Right renal pelvis (tissue), 4 donors: Measurements from ENCODE around the gene IGFBPL1. TPM values are rescaled to one million over a fixed set of nuclear protein-coding genes. Genes with fewer than 3 reads are reported as not detected.
A peak's percentile ranks its signal among the peaks of the same experiment; 100 is the strongest.
"Not testable (repeated sequence)": the region's sequence is repeated elsewhere in the genome, so short reads cannot be mapped to it uniquely, and the experiment has no call there.

Experiments used
- DNase-seq, 4 donors: peaks; one replicate each; pipeline ENCODE4 v3.0.0-alpha.2; 2013; ENCODE audit warnings: low read depth in 4 of 4, low spot score in 3 of 4, missing footprints in 1 of 4
- polyA plus RNA-seq, 4 donors: library from polyadenylated mRNA; unstranded; fragments of 120-200 nt; gene quantifications; one replicate each; pipeline ENCODE4 v1.2.1, GENCODE V29; 2013; ENCODE audit not compliant: insufficient read length in 4 of 4

The IGFBPL1 gene
- polyA plus RNA-seq, 4 donors, result 0.80 to 1.6 (median 1.5) TPM

DNA sequence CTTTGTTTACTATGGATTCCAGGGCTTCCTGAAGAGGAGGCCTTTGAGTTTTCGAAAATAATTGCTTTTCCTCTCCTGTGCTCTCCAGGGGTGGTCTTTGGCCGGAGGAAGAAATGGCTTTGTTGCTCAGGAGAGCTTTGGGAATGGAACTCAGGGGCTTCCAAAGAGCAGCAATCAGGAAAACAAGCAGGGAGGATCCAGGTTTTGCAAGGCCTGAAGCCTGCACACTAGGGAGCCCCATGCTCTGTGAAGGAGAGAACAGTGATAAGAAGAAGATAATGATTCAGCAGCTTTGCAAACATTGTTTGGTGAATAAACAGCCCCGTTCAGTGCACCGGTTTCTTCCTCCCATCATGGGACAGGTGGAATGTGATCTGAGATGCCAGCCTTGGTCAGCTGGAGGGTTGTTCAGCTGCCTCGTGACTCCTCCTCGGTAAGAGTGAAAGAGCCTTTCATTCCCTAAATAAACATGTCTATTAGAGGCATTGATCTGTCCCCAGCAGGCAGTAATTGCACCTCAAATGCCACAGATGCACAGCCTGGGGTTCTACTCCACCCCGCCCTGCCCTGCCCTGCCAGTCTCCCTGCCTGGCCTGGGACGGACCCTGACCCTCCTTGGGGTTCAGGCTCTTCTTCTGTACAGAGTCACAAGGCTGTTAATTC lies 43.3 kb downstream of the IGFBPL1 start:
- DNase-seq, result no peak

DNA sequence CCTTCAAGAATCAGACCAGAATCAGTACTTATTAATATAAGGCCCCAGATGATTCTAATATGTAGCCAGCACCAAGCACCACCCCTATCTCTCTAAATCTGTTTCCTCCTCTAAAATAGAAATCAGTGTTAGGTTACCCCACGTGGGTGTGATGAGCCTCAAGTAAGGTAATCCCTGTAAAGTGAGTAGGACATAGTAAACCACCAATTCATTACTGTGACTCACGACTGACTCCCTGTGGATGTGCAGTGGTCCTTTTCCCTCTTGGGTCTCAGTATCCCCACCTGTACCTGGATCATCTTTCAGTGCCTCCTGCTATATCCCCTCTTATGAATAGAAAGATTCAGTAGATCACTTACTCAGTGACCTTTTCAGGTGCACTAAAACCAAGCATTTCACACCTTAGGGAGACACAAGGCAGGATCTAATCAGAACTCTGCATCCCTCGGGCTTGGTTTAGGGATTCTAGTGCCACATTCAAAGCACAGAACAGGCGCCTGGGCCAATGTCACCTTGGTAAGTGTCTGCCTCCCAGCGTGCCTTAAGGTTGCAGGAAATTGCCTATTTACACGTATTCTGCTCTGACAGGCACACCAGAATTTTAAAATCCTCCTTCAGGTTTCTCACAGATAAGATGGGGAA lies 43.9 kb downstream of the IGFBPL1 start:
- no peak for DNase-seq

DNA sequence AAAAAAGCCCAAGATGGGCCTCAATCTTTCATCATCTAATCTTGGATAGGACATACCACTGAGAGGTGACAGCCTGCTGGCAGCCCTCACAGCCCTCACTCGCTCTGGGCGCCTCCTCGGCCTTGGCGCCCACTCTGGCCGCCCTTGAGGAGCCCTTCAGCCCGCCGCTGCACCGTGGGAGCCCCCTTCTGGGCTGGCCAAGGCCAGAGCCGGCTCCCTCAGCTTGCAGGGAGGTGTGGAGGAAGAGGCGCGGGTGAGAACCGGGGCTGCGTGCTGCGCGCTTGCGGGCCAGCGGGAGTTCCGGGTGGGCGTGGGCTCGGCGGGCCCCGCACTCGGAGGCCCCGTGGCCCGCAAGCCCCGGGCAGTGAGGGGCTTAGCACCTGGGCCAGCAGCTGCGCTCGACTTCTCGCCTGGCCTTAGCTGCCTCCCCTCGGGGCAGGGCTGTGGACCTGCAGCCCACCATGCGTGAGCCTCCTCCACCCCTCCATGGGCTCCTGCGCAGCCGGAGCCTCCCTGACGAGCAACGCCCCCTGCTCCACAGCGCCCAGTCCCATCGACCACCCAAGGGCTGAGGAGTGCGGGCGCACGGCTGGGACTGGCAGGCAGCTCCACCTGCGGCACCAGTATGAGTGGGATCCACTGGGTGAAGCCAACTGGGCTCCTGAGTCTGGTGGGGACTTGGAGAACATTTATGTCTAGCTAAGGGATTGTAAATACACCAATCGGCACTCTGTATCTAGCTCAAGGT lies 46.7 kb downstream of the IGFBPL1 start:
- DNase-seq, result not testable (repeated sequence)

DNA sequence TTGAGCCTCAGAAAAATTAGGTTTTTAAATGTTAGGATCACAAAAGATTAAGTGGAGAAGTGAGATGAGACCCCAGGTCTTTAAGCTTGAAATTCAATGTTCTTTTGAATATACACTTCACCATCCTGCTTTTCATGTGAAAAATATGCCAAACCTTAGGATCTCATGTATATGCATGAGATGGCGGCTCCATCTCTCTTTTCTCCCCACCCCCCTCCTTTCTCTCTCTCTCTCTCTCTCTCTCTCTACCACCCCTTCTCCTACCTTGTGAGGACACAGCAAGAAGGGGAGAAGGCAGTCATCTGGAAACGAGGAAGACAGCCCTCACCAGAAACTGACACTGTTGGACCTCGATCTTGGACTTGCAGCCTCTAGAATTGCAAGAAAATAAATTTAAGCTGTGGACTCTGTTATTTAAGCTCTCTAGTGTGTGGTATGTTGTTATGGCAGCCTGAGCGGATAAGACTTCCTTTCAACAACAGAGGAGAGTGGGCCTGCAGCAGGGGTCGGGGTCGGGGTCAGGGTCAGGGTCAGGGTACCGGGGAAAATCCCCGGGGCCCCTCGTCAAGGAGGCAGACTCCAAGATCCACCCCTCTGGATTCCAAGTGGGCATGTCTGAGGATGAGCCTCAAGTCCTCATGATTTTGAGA lies 48.1 kb downstream of the IGFBPL1 start:
- no peak for DNase-seq

DNA sequence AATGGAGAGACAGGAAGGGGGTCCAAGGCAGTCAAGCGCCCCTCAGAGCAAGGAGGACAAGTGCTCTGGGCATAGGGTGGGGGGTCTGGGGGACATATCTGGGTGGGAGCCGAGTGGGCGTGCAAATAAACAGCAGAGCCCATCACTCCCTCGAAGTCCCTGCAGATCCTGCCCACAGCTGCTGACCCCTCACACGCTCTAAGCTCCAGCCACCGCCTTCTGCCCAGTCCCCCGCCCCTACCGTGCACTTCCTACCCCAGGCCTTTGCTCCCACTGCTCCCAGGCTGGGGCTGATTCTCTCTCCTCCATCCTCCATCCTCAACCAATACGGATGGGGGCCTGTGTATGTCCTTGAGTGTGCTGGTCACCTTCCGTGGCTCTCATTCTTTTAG lies 48.7 kb downstream of the IGFBPL1 start:
- DNase-seq, result no peak

DNA sequence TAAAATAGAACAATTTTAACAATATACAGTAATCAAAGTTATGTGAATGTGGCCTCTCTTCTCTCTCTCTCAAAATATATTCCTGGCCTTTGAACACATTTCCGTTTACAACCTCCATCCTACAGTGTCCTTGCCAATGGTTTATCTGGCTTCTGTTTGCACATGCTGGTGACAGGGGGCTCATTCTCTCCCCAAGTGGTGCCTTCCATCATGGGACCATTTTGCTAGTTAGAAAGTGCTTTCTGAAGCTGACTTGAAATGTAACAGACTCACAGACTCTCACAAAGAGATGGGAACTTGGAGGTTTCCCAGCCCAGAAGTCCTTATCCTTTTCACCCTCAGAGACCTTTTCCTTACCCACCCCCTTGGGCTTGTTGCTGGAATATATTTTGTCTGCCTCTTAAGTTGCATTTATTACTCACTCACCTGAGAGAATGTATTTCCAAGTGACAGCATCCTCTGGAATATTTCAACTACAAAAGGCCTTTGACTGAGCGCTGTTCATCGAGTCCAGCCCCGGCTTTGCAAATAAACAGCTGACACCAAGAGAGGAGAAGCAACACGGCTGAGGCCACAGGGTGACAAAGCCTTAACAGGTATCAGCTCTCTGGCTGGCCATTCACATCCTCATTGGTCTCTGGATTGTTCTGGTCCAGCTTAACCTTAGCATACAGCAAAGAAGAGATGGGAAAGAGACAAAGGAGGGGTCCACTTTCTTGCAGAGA lies 49.2 kb downstream of the IGFBPL1 start:
- no peak for DNase-seq

DNA sequence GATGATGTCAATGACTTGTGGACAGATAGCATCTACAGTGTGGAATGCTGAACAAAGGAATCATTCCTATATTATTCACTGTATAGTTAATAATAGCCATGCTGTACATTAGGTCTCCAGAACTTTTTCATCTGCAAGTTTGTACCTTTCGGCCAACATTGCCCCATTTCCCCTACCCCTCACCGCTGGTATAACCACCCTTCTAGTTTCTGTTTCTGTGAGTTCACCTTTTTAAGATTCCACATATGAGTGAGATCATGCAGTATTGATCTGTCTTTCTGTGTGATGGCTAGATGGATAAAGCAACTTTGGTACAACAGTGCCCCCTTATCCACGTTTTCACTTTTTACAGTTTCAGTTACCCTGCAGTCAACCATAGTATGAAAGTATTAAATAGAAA lies 50.6 kb downstream of the IGFBPL1 start:
- no peak for DNase-seq

DNA sequence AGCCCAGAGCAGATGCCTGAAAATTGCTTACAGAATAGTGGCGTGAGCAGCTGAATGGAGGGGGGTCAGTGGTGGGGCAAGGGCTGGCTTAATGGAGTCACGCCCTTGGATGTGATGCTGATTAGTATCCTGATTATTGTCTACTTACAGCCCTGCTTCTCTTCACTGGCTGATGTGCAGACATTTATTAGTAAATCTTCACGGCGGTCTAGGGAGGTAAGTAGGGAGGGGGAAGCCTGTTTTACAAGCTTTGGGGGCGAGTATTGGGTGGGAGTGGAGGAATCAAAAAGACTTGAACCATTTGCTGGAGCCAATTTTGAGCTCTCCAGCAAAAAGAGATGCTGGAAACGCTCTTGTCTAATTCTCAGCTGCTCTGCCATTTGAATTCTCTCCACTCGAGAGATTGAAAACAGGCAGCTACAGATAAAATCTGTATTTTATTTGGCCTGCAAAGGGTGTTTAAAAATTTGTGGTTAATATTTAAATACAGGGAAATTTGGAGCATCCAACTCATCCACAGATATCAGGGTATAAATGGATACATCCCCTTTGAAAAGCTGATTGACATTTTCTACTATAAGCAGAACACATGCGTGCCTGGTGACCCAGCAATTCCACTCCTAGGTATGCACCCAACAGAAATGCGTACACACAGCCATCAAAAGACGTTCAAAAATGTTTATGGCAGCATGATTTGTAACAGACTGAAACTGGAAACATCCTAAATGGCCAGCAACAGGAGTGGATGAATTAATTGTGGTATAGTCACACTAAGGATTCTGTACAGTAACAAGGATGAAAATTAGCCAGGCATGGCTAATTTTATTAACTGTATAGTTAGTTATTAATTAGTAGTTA lies 51.3 kb downstream of the IGFBPL1 start:
- no peak for DNase-seq

DNA sequence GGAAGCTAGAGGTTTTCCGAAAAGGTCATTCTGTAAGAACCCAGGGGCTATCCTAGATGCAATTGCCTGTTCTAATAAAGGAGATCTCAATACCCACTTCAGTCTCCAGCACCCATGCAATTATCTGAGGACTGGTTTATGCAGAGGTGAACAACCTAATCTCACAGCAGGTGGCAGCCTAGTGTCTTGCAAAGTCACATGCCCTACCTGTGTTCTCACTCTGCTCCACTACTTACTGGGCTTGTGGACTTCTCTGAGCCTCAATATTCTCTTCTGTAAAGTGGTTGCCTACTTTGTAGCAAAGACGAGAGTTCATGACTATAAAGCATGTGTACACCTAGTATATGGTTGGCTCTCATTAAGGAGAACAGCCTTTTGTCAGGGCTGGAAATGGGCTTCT lies 52.8 kb downstream of the IGFBPL1 start:
- no peak for DNase-seq

DNA sequence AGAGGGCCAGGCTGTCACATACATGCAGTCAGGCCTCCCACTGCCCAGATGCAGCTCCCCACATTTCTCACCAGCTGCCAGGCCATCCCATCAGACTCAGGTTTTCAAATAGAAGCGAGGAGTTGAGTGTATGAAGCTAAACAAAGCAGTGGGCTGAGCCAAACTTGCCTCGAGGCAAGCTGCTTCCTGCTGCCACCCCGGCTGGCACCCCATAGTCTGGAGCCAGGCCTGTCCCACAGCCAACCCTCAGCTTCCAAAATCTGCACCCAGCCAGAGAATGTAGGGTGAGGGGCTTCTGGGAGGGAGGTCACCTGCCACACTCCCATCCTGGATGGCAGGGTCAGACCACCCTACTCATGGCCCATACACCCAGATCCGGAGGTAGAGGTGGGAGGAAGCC lies 54.1 kb downstream of the IGFBPL1 start:
- DNase-seq, result no peak

DNA sequence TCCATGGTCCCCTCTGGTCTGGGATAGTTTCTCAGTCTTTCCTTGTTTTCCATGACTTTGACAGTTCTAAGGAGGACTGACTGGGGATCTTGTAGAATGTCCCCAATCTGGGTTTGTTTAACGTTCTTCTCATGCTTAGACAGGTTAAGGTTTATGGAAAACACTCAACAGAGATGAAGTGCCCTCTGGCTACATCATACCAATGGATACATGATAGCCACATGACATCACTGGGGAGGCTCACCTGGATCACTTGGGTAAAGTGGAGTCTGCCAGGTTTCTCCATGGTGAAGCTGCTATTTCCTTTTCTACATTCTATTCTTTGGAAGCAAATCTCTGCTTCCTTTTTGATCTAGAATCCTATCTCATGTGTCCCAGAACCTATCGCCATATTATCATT lies 55.5 kb downstream of the IGFBPL1 start:
- no peak for DNase-seq

DNA sequence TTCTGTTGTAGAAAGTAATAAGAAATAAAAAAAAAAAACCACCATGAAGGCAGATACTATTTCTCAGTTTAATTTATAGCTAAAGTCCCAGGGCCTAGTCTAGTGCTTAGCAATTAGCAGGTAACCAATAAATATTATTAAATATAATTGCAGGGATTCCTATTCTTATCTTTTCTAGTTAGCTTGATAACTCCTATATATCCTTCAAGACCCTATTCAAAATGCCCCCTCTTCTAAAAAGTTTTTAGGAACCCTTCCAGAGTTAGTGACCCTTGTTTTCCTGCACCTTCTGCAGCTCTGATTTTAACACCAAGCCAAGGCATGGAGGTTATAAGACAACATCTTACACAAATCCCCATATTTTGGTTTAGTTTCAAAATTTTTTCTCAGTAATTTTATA lies 56.4 kb downstream of the IGFBPL1 start:
- no peak for DNase-seq

DNA sequence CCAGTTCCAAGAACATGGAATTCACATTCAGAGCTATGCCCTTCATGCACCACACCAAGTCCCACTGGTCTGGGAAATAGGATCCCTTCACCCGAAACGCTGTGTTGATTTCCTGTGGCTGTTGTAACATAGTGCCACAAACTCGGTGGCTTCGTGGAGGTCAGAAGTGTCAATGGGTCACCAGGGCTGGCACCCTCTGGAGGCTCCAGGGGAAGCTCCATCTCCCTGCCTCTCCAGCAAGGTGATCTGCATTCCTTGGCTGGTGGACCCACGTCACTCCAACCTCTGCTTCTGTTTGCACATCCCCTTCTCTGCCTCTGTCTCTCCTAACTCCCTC lies 60.7 kb downstream of the IGFBPL1 start:
- no peak for DNase-seq

DNA sequence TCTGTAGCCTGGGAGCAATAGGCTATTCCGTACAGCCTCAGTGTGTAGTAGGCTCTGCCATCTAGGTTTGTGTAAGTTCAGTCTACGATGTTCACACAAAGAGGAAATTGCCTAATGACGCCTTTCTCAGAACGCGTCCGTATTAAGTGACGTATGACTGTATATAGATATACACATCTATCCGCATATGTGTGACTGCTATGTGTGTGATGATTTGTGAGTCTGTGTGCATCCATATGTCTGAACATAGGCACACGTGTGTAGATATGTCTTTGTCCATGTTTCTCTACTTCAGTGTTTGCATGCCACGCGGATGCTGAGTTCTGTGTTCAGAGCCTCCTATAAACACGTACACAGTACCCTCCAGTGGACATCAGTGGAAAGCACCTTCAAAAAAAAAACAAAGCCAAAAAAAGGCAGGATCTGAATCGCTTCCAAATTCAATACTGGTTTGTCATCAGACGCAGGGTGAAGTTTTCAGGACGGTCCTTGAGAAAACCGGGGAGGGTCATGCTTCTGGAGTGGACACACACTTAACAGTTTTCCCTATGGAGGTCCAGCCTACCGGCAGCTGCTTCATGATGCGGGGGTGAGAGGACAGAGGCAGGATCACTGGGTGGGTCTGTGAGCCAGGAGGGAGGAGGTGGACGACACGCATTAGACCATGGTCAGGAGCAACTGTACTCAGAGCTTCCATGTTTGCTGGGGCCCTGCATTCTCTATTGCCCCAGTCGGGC lies 61.2 kb downstream of the IGFBPL1 start:
- DNase-seq, result peak in 2 of 4 donors; percentile 42 to 51

DNA sequence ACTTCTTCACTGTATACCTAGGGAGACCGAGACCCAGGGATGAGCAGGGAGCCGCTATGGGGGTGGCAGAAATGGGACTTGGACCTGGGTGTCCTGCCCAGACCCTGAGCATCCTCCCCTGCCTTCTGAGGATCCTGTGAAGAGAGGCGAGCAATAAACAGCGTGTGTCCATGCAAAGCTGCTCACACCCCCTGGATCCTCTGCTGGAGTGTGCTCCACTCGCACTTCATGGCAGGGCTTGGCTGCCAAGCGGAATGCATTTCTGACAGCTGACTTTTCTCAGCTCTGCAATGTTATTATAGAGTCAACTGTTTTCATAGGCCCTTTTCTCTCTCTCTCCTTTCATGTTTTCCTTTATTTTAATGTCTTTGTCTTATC lies 62.8 kb downstream of the IGFBPL1 start:
- DNase-seq, result no peak

DNA sequence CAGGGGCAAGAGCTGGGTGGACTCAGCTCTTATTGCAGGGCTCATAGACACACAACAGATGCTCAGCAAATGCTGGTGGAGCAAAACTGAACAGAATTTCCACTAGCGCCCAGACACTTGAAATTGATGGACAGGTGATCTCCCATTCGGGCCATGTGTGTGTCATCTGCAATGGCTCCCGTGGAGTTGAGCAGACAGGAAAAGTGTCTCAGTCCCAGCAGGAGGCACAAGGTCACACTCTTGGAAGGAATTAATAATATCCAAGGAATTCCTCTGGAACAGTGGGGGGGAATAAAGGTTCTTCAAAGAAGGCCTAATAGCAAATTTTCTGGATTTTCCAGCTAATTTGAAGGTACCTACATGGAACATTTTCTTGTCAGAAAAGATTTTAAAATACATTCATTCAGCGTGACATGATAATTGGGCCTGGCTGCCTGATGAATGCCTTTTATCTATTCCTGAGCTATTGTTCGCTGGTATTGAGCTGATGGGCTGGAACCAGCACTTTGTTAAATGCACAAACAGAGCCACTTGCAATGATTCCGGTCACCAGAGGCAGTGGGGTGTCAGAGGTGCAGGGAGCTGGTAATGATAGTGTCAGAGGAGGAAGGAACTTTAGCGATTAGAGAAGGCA lies 63.3 kb downstream of the IGFBPL1 start:
- DNase-seq, result no peak

DNA sequence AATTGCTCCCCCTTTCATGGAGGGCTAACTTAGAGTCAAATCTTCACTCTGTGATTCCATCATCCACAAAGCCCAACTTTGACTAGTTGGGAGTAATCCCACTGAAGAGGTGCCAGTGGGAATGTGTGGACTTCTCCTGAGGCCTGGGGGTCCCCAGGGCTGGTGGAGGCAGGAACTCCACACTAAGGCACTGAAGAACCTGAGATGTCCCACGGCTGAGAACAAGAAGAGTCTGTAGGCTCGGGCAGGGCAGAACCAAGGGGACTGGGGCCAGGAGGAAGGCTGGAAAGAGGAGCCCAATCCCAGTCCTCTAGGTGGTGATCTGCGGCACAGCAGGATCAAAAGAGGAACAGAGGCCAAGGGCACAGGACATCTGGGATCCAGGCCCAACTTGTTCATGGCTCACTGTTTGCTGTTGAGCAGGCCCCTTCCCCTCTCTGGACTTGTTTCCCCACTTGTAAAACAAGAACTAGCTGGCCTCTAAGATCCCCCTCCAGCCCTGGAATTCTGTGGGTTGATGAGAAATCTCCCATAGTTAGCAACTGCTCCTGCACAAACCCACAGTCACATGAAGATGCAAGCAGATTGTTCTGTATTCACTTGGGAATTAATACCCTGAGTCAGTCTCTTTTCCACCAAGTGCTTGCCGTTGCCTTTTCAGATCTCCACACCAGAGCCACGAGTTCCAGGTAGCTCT lies 64.4 kb downstream of the IGFBPL1 start:
- no peak for DNase-seq

DNA sequence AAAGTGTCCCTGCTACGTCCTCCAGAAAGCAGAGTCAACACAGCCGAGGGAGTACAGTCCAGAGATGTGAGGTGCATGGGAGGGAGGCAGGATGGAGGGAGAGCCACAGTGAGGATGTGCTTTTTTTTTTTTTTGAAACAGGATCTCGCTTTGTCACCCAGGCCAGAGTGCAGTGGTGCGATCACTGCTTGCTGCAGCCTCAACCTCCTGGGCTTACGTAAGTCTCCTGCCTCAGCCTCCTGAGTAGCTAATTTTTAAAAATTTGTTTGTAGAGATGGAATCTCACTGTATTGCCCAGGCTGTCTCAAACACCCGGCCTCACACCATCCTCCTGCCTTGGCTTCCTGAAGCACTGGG lies 65.0 kb downstream of the IGFBPL1 start:
- DNase-seq, result no peak
